Right lobe of liver (tissue), 6 donors: Measurements from ENCODE around the gene TOGARAM2. TPM values are rescaled to one million over a fixed set of nuclear protein-coding genes. Genes with fewer than 3 reads are reported as not detected.

Experiments used
- ATAC-seq, 4 donors: fragments of 200-7000 bp; cut with Tn5 transposase; one replicate each; pipeline ENCODE4 v1.9.1; 2020; ENCODE audit warnings: mild to moderate bottlenecking in 4 of 4, moderate library complexity in 4 of 4
- DNase-seq, 3 donors: peaks; one replicate each; pipeline ENCODE4 v3.0.0-alpha.2; 2020
- H3K27ac ChIP-seq, 3 donors: fragments of 200-600 bp; one replicate each; pipeline ENCODE4 v1.8.0; 2022
- H3K27me3 ChIP-seq, 2 donors: fragments of 200-600 bp; one replicate each; pipeline ENCODE4 v1.8.0; 2022
- H3K36me3 ChIP-seq, 4 donors: fragments of 200-600 bp; sonication (generic) in 1 of 4; one replicate each; pipeline versions ENCODE4 v1.5.1 to v1.8.0; 2017 to 2022; ENCODE audit warnings: control low read depth in 1 of 4
- H3K4me1 ChIP-seq, 4 donors: fragments of 200-600 bp; sonication (generic) in 1 of 4; one replicate each; pipeline versions ENCODE4 v1.5.1 to v1.8.0; 2017 to 2022; ENCODE audit warnings: control low read depth in 1 of 4
- H3K4me3 ChIP-seq, 3 donors: fragments of 200-600 bp; one replicate each; pipeline ENCODE4 v1.8.0; 2022
- H3K9me3 ChIP-seq, 4 donors: fragments of 200-600 bp; sonication (generic) in 1 of 4; one replicate each; pipeline versions ENCODE4 v1.5.1 to v1.8.0; 2017 to 2022; ENCODE audit warnings: control low read depth in 1 of 4
- POLR2A ChIP-seq: fragments of 450-650 bp; IDR thresholded peaks from one replicate; pipeline ENCODE4 v1.6.1; 2017; ENCODE audit warnings: antibody characterized with exemption, mild to moderate bottlenecking
- WGBS: methylation state at CpG from one replicate; pipeline ENCODE4 v1.1.6; 2018; ENCODE audit warnings: low coverage, low lambda C conversion rate; ENCODE audit not compliant: insufficient coverage; ENCODE audit errors: missing lambda C conversion rate; 5-methylcytosine and 5-hydroxymethylcytosine counted together
- intact Hi-C, 2 donors: fragments of 100-400 bp; cut with DNase I; formaldehyde crosslinking; loops; one replicate each; pipeline versions ENCODE4 v1.11.2 to v1.14.1; 2022
- total RNA-seq, 6 experiments: library from RNA; depleted of rRNA in 2 of 6; stranded (reverse); fragments of >200 nt in 2 of 6; fragmentation: NEBNext Ultra II Directional in 3 of 6; extraction: Animal tissue kit (Norgen Biotek cat#: 25700) in 3 of 6; gene quantifications; one replicate each; pipeline versions ENCODE4 v1.1.0 to v1.2.4, GENCODE V29; 2016 to 2023
- TF ChIP-seq, protein P1 (sequence below), 4 donors: fragments of 200-600 bp in 3 of 4; fragments of 450-650 bp in 1 of 4; IDR thresholded peaks; one replicate each; pipeline versions ENCODE4 v1.5.1 to v1.8.0; 2016 to 2022; ENCODE audit warnings: antibody characterized with exemption in 4 of 4, mild to moderate bottlenecking in 2 of 4
- donor health status: DM: no; HTN: yes; CAD: no.
- donor health status: DM: no; HTN: no; CAD: no.
- donor health status: DM: no; HTN: no; CAD: no.
- donor health status: DM: no; HTN: yes; CAD: no.
- donor health status: DM: no; HTN: yes; CAD: no.

Gene TOGARAM2
- total RNA-seq, 6 experiments from 2014 or later, result 0.06 to 0.37 (median 0.14) TPM; not detected in 1

- DNase-seq, result no peak
- intact Hi-C loops, result no loop called here
- ATAC-seq, result no peak
- 58% methylated on average over 2 of the region's 4 CpGs for WGBS
- no peaks in the 10 kb centered on the region for H3K27me3 ChIP-seq
- H3K36me3 ChIP-seq, result no peaks in the 10 kb centered on the region
- no peaks in the 10 kb centered on the region for H3K9me3 ChIP-seq
- no peak overlapping the region for H3K4me3 ChIP-seq
- no peaks in the 10 kb centered on the region for H3K4me1 ChIP-seq
- TF ChIP-seq POLR2A, result no peak
- TF ChIP-seq, protein P1, sequence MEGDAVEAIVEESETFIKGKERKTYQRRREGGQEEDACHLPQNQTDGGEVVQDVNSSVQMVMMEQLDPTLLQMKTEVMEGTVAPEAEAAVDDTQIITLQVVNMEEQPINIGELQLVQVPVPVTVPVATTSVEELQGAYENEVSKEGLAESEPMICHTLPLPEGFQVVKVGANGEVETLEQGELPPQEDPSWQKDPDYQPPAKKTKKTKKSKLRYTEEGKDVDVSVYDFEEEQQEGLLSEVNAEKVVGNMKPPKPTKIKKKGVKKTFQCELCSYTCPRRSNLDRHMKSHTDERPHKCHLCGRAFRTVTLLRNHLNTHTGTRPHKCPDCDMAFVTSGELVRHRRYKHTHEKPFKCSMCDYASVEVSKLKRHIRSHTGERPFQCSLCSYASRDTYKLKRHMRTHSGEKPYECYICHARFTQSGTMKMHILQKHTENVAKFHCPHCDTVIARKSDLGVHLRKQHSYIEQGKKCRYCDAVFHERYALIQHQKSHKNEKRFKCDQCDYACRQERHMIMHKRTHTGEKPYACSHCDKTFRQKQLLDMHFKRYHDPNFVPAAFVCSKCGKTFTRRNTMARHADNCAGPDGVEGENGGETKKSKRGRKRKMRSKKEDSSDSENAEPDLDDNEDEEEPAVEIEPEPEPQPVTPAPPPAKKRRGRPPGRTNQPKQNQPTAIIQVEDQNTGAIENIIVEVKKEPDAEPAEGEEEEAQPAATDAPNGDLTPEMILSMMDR (IDR thresholded peaks at IDR 0.05), result no peak
- no peak overlapping the region for H3K27ac ChIP-seq
These were observed 5.3 kb downstream of the TOGARAM2 start for GRCh38 chr2:28986429-28986828.

GRCh38 chr2:28989973-28990372 lies 8.9 kb downstream of the TOGARAM2 start:
- DNase-seq (peak in 1 of 3 donors; percentile 31), ATAC-seq (no peak)
- intact Hi-C loops, result no loop called here
- no peaks in the 10 kb centered on the region for H3K4me1 ChIP-seq
- no peak overlapping the region for H3K27ac ChIP-seq
- H3K9me3 ChIP-seq, result no peaks in the 10 kb centered on the region
- TF ChIP-seq, protein P1 (IDR thresholded peaks at IDR 0.05), result no peak
- no peak for TF ChIP-seq POLR2A
- no peak overlapping the region for H3K4me3 ChIP-seq
- 73% methylated on average over 3 of the region's 5 CpGs for WGBS
- H3K27me3 ChIP-seq, result no peaks in the 10 kb centered on the region
- no peaks in the 10 kb centered on the region for H3K36me3 ChIP-seq

GRCh38 chr2:28990445-28990844 lies 9.3 kb downstream of the TOGARAM2 start:
- H3K9me3 ChIP-seq, result no peaks in the 10 kb centered on the region
- TF ChIP-seq, protein P1 (IDR thresholded peaks at IDR 0.05), result no peak
- no peak for TF ChIP-seq POLR2A
- no peaks in the 10 kb centered on the region for H3K27me3 ChIP-seq
- 75% methylated on average over 15 of the region's 16 CpGs for WGBS
- DNase-seq (peak in 1 of 3 donors; percentile 34), ATAC-seq (no peak)
- no peak overlapping the region for H3K27ac ChIP-seq
- H3K4me1 ChIP-seq, result no peaks in the 10 kb centered on the region
- no peaks in the 10 kb centered on the region for H3K36me3 ChIP-seq
- intact Hi-C loops, result no loop called here
- H3K4me3 ChIP-seq, result no peak overlapping the region

GRCh38 chr2:28991021-28991420 lies 9.9 kb downstream of the TOGARAM2 start:
- Histone ChIP-seq H3K9me3 (no peaks in the 10 kb centered on the region), H3K27me3 (no peaks in the 10 kb centered on the region), H3K36me3 (no peaks in the 10 kb centered on the region), H3K4me1 (no peaks in the 10 kb centered on the region), H3K4me3 (no peak overlapping the region), H3K27ac (no peak overlapping the region)
- intact Hi-C loops, result no loop called here
- TF ChIP-seq, protein P1 (IDR thresholded peaks at IDR 0.05), result no peak
- no peak for TF ChIP-seq POLR2A
- no peak for DNase-seq
- ATAC-seq, result no peak
- WGBS, result 75% methylated on average over 2 of the region's 4 CpGs

DNA sequence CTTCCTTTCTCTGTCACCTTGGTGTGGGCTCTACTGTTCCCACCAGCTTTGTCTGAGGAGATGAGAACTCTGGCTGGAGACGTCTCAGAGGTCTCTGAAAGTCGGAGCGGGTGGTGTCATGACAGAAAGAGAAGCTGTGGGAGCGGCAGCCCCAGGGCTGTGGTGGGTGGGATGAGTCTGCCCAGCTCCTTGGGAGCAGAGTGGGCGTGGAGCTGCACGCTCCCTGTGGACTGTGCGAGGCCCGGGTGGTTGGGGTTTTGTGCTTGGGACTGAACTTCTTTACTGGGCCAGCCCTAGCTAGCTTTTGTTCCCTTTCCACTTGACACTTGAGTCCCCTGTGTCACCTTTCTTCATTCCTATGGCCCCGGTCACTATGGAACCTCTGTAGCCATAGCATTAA lies 10.4 kb downstream of the TOGARAM2 start:
- Histone ChIP-seq H3K27me3 (no peaks in the 10 kb centered on the region), H3K4me1 (no peaks in the 10 kb centered on the region), H3K4me3 (no peak overlapping the region), H3K36me3 (no peaks in the 10 kb centered on the region), H3K9me3 (no peaks in the 10 kb centered on the region), H3K27ac (no peak overlapping the region)
- 57% methylated on average over 1 of the region's 9 CpGs for WGBS
- intact Hi-C loops, result no loop called here
- no peak for TF ChIP-seq POLR2A
- TF ChIP-seq, protein P1 (IDR thresholded peaks at IDR 0.05), result no peak
- no peak for DNase-seq
- ATAC-seq, result no peak
